ENCODE data around the gene NRBP1.

The NRBP1 gene

DNA sequence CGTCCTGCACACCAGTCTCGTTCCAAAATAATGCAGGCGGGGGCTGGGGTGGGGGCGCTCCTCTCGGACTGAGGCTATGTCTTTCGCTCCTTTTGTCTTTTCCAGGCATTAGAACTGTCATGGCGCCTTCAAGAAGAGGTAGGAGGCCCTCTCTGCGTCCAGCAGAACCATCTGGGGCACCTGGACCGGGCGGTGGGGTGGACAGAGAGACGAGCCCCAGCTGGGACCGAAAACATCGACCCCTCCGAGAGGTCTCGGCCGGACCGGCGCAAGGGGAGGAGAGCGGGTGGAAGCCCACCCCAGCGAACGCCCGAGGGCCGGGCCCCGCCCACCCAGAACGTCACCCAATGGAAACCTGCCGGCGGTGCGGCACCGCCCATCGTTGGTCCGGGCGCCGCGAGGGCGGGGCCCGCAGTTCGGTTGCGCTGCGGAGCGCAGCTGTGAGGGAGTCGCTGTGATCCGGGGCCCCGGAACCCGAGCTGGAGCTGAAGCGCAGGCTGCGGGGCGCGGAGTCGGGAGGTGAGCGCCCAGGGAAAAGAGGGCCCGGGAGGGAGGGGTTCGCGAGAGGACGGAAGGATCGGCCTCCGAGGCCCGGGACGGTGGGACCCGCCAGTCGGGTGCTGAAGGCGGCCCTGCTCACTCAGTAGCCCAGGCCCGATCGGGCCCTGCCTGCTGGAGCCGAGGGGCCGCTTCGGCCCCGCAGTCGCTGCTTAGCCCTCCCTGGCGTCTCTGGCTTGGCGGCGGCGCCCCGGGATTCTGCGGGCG, at the start of gene NRBP1:
TSS of gene NRBP1 (plus strand) at position 419 of the 765 bp plus-strand sequence. CDS start 4,643 bp downstream, outside the sequence.
- peak; percentile 96 for DNase-seq

- no peak for DNase-seq
These were observed 49.6 kb upstream of the NRBP1 start for GRCh38 chr2:27378809-27379290.

- DNase-seq: no peak
These were observed 49.0 kb upstream of the NRBP1 start for GRCh38 chr2:27379383-27379835.

DNA sequence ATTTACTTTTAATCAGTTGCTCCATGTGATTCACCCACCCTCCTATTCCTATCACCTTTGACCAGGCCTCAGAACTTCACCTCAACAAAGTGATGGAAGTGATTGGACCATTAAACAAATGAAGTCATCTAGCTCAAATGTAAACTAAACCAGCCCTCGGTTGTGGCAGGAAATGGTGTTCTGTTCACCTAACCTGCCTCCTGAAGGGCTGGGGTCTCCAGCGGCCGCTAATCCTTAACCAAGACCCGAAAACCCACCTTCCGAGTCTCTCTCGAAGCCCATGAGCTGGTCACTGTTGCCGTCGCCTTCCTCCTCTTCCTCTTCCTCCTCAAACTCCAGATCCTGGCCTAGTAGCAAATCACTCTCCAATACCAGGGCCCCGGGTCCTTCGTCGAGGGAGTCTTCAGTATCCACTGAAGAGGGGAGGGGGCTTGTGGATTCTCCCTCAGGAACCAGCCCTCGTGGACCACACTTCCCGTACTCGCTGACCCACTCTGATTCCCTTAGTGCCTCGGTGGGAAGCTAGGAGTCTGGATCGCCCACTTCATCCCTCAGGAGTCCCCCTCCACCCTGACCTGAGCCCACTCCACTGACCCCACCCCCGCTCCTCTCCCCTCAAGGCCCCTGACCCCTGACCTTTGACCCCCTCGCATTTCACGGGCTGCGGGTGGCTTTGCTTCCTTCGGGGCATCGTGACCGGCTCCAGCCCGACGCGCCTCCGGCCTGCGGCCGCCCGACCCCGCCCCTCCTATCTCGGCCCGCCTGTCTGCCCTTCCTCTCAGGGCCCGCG, 48.4 kb upstream of the NRBP1 start:
- peak; percentile 75 for DNase-seq

DNA sequence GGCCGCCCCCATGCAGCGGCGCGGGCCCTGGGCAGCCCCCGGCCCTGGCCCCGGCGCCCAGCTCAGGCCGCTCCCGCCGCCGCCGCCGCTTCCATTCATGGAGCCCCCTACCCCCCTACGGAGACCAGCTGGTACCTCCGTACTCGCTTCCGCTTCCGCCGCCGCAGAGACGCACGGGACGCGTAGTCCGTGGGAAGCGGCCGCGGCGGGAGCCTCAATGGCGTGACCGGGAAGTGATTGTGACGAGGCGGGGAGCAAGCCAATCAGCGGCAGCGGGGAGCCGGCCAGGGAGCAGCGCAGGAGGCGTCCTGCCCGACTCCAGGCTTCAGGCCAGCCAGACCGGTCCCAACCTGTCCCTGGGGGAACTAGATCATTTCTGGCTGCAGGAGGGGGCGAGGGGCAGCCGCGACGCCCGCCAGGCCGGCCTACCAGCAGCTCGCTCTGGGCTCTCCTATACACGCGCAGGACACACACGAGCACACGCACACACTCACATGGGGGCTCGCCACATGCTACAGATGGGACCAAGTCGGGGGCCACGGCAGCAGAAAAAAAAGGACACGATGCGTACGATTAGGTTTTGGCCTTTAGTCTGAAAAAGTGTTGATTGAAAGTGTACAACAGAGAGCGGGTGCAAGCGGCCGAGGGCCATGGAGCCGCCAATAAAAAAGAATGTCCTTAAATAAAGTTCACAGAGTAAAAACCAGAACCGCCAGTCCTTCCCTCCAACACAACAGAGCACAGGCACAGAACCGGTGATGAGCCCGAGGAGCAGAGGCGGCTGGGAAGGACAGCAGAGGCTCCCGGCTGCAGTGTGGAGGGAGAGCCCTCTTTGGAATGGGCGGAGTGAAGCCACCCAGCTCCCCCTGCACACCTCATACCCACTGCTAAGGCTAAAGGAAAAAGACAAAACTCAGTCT, 47.5 kb upstream of the NRBP1 start, which contains the start of gene ZNF513:
TSS of gene ZNF513 (minus strand) at position 109 of the 920 bp plus-strand sequence. CDS start 208 bp downstream, outside the sequence.
- peak; percentile 93 for DNase-seq

DNA sequence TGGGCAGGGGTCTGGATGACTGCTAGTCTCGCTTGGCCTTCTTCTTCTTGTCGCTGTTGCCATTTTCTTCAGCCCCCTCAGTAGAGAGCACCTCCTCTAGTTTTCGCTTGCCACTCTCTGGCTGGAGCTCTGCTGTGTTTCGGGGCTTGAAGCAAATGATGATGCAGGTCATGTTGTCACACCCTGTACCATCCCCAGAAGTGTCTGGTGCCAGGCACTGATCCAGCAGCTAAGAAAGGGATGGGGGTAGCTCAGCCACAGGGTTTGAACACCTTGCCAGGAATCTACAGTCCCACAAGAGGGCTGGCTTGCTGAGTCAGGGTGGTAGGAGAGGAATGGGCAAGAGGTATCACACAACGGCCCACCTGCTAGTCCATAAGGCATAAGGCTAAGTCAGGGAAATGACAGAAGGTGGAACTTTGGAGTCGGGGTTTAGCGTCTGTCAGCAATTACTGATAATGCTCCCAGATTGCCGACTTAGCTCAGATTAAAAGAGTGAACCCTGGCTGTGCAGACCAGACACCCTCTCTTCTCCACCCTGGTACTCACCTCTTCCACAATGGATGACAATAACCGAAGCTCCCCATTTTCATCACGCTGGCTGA, 46.8 kb upstream of the NRBP1 start:
- DNase-seq: no peak

DNA sequence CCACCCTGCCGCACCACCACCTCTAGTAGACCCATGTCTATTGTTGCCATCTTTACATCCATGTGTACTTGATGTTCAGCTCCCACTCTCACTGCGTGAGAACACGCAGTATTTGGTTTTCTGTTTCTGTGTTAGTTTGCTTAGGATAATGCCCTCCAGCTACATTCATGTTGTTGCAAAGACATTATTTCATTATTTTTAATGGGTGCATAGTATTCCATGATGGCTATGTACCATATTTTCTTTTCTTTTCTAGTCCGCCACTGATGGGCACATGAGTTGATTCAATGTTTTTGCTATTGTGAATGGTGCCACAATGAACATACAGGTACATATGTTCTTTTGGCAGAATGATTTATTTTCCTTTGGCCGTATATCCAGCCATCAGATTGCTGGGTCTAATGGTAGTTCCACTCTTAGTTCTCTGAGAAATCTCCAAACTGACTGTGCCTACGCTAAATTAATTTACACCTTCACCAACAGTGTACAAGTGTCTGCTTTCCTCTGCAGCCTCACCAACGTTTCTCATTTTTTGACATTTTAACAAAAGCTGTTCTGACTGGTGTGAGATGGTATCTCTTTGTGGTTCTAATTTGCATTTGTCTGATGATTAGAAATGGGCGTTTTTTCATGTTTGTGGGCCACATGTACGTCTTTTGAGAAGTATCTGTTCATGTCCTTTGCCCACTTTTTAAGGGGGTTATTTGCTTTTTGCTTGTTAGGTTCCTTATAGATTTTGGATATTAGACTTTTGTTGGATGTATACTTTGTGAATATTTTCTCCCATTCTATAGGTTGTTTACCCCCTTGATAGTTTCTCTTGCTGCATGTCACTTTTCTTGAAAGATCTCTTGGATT, 37.4 kb upstream of the NRBP1 start:
- no peak for DNase-seq

GRCh38 chr2:27393225-27393624, 35.2 kb upstream of the NRBP1 start:
- DNase-seq: no peak

DNA sequence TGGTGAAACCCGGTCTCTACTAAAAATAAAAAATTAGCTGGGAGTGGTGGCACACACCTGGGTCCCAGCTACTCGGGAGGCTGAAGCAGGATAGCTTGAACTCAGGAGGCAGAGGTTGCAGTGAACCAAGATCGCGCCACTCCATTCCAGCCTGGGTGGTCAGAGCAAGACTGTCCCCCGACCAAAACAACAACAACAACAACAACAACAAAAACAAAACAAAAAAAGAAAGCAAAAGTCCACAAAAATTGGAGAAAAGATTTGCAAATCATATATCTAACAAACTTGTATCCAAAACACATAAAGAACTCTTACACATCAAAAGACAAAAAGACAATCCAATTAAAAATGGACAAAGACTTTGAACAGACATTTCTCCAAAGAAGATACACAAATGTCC, 29.5 kb upstream of the NRBP1 start:
- no peak for DNase-seq

DNA sequence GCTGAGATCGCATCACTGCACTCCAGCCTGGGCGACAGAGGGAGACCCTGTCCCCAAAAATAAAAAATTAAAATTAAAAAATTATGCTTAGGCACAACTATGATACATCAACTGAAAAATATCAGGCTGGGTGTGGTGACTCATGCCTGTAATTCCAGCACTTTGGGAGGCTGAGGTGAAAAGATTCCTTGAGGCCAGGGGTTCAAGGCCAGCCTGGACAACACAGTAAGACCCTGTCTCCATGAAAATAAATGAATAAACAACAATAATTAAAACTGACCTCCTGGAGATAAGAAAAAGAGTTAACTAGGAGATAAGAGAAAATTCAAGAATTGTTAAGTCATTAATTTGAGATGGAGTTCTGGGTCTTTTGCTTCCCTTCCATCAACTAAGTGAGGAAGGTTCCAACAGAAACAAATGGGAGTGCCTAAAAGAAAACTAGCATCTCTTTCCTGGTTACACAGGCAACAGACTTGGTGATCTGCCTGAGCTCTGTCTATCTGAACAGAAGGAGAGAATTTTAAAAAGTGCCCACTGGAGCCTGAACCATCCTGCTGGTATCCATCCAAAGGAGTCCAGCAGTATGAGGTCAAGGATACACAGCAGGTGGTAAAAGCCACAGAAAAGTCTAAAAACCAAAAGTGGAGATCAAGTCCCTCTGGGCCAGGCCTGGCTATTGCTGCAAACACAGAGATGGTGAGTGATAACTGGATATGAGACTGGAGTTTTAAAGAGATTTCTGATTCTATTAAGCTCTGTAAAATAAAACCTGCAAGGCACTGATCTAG, 27.9 kb upstream of the NRBP1 start:
- DNase-seq: no peak

DNA sequence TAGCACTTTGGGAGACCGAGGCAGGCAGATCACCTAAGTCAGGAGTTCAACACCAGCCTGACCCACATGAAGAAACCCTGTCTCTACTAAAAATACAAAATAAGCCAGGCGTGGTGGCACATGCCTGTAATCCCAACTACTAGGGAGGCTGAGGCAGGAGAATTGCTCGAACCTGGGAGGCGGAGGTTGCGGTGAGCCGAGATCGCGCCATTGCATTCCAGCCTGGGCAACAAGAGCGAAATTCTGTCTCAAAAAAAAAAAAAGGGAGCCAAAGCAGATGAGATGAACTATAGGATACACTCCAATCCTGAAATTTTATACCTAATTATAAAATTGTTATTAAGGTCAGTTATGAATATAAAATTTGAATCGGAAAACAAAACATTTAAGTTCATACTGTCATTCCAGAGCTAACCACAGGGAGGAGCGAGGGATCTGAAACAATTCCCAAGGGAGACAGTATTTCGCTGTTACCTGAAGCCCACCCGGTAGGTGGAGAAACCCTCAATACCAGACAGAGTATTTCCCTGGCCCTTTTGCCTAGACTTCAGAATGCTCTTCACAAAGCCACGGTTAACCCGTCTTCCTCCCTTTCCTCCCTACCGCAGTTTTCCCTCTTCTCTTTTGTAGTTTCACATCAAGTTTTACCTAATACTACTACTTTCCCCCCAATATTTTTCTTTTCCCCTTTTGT, 20.5 kb upstream of the NRBP1 start:
- no peak for DNase-seq

DNA sequence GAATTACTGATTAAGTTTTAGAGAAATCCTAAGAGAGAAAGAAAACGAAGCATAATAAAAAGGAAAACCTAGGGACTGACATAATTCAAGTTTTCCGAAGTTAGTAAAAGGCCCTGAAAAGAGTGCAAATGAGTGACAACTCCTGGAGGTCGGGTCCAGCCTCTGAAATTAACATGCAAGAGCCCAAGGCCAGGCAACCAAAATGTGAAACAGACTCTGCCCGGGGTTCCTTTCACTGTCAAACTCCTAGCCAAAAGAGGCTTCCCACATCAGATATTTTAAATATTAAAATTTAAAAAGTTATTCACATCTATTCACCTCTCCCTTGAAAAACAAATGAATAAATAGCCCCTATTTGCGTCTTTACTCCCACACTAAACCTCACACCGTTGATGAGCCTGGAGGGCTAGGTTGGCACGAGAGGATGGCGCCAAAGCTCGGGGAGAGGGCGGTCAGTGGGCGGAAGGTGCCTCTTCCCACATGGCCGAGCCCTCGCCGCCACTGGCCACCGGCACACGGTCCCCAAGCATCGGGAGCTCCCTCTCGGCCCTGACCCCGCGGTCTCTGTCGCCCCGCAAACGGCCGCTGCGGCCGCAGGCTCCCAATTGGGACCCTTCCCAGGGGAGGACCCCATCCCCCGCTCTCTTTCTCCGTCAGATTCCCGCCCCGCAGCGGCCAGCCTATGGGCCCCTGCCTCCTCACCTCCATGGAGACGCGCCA, 19.7 kb upstream of the NRBP1 start:
- DNase-seq: peak; percentile 52

DNA sequence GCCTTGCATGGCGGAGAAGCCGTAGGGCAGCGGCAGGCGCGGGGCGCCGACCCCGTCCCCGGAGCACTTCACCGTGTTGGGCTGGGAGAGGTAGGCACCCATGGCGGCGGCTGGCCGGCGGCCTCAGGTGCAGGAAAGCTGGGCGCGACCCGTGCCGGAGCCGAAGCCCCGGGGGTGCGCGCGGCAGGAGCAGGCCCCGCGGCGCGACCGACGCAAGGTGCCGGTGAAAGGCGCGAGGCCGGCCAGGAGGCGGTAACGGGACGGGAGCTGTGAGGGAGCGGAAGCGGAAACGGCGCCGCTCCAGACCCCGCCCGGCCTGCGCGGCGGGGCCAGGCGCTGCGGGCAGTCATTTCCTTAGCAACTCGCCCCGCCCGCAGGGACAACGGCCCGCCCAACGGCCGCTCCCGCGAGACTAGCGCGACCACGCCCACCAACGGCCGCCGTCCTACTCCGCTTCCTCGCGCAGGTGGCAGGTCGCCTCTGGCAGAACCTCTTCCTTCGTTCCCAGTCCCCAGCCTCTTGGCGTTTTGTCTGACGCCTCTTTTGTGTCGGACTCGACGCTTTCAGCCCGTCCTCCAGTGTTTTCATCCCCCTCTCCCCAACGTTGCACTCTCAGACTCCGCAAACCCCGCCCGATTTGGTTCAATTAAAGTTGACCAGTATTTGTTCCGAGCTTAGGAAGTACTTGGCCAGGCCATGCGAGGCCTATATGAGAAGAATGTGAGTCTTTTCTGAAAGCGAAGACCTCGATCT, 18.9 kb upstream of the NRBP1 start, which contains the start of gene PPM1G:
TSS of gene PPM1G (minus strand) at position 271 of the 753 bp plus-strand sequence. CDS start at position 102, 169 bp downstream.
- peak; percentile 99 for DNase-seq

- DNase-seq: no peak
These were observed 15.8 kb upstream of the NRBP1 start for GRCh38 chr2:27412419-27413152.

GRCh38 chr2:27416151-27416550, 12.3 kb upstream of the NRBP1 start:
- no peak for DNase-seq

DNA sequence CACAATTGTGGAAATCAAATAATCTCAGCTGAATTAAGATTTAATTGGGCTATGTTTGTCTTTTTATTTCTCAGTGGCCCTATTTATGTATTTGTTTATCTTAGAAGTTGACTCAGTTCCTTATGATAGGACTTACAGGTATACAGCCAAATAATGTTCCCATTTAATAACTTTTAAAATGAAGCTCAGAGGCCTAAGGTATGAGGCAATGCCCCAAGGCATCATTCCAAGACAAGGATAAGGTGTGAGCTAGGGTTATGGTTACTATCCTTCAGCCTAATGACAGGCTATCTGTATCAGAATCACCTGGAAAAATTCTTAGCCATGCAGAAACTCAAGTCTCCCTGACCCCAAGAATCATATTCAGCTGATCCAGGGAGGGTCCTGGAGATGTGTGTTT, 7.4 kb upstream of the NRBP1 start:
- DNase-seq: no peak

GRCh38 chr2:27421660-27422250, 6.7 kb upstream of the NRBP1 start:
- no peak for DNase-seq

All from stimulated activated CD8-positive, alpha-beta memory T cell treated with anti-CD3 and anti-CD28 coated beads, Interleukin-4, amount 100 ng/mL, for 48 hours (primary cell).